Measurements from ENCODE around the gene FAHD2B.

DNA sequence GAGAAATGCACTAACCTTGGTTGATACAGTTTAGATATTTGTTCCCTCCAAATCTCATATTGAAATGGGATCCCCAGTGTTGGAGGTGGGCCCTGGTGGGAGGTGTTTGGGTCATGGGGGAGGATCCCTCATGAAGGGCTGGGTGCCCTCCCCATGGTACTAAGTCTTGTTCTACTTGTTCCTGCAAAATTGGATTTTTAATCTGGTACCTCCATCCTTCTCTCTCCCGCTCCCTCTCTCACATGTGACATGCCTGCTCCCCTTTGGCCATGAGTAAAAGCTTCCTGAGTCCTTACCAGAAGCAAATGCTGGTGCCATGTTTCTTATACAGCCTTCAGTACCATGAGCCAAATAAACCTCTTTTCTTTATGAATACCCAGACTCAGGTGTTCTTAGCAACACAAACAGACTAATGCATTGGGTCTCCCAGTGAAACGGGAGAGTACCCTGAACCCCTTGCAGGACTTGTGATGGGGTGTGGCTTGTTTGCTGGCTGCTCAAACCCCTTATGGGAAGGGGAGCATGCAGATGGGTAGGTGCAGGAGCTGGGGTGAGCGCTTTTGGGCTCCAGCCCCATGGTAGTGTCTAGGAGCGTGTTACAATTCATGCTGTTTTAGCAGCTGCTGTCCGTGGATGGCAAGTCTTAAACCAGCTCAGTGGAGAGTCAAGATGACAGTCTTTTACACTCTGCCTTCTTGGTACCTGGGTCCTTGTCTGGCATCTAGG is 27.2 kb downstream of the FAHD2B start:
- TF ChIP-seq EZH2 (IDR thresholded peaks at IDR 0.05; ENCODE audit: low read length) = no peak
- TF ChIP-seq, protein P1, sequence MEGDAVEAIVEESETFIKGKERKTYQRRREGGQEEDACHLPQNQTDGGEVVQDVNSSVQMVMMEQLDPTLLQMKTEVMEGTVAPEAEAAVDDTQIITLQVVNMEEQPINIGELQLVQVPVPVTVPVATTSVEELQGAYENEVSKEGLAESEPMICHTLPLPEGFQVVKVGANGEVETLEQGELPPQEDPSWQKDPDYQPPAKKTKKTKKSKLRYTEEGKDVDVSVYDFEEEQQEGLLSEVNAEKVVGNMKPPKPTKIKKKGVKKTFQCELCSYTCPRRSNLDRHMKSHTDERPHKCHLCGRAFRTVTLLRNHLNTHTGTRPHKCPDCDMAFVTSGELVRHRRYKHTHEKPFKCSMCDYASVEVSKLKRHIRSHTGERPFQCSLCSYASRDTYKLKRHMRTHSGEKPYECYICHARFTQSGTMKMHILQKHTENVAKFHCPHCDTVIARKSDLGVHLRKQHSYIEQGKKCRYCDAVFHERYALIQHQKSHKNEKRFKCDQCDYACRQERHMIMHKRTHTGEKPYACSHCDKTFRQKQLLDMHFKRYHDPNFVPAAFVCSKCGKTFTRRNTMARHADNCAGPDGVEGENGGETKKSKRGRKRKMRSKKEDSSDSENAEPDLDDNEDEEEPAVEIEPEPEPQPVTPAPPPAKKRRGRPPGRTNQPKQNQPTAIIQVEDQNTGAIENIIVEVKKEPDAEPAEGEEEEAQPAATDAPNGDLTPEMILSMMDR (optimal IDR thresholded peaks at IDR 0.05 in 1 of 3, IDR thresholded peaks at IDR 0.05 in 1 of 3, conservative IDR thresholded peaks at IDR 0.05 in 1 of 3; ENCODE audit: extremely low read depth in 1 of 3, insufficient read depth in 2 of 3, low read length in 3 of 3) = no peak

All from keratinocyte (primary cell).